Measurements from ENCODE around the gene L2HGDH.

DNA sequence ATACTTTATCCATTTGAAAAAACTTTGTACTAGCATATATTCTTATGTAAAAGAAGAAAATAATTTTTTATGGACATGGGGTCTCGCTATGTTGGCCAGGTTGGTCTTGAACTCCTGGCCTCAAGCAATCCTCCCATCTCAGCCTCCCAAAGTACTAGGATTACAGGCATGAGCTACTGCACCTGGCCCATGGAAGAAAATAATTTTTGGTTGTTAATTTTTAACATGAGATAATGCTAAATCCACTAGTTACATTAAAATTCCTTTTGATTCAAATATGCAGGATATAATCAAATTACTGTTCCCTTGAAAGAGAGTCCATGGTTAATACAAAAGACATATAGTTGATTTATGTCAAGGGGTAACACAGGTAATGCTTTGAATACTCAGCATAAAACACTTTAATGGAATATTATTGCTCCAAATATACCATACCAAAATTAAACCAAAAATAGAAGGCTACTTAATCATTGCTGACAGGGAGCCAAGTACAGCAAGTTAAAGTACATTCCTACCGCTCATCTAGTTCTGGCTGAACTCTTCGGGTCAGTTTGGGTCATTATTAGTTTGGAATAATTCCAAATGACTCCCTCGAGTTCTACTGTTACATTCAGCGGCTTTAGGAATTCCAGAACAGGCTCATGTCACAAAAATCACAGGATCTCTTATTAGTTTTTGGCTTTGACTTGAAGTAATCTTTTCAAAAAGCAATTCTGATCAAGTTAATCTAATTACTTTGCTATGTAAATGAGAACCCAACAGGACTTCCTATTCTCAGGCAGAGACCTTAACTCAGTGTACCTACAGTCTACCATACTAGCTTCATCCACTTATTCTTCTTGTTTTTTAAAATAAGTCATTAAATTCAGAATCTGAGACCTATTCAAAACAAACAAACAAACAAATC is 86.7 kb downstream of the L2HGDH start:
- TF ChIP-seq, protein P1, sequence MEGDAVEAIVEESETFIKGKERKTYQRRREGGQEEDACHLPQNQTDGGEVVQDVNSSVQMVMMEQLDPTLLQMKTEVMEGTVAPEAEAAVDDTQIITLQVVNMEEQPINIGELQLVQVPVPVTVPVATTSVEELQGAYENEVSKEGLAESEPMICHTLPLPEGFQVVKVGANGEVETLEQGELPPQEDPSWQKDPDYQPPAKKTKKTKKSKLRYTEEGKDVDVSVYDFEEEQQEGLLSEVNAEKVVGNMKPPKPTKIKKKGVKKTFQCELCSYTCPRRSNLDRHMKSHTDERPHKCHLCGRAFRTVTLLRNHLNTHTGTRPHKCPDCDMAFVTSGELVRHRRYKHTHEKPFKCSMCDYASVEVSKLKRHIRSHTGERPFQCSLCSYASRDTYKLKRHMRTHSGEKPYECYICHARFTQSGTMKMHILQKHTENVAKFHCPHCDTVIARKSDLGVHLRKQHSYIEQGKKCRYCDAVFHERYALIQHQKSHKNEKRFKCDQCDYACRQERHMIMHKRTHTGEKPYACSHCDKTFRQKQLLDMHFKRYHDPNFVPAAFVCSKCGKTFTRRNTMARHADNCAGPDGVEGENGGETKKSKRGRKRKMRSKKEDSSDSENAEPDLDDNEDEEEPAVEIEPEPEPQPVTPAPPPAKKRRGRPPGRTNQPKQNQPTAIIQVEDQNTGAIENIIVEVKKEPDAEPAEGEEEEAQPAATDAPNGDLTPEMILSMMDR (conservative IDR thresholded peaks at IDR 0.05), result no peak
- TF ChIP-seq ZFX (IDR thresholded peaks at IDR 0.05), result no peak
